DMS53 treated with DMSO at 0.1 percent for 48 hours (cell line): ENCODE results near the gene FRMPD3.
"Not testable (repeated sequence)": the region's sequence is repeated elsewhere in the genome, so short reads cannot be mapped to it uniquely, and the experiment has no call there.

ENCODE experiments used
- DNase-seq: peaks from one replicate; lab custom pipeline; 2025; ENCODE audit not compliant: unreplicated experiment; lab: John Stamatoyannopoulos, UW

FRMPD3 gene

GRCh38 chrX:107448998-107449835, at the start of gene FRMPD3:
TSS of gene FRMPD3 (plus strand) at chrX:107449652. CDS start at chrX:107526589, 76,937 bp downstream.
- no peak for DNase-seq

- DNase-seq: no peak
These were observed 28.9 kb upstream of the FRMPD3 start for GRCh38 chrX:107420571-107420970.

- DNase-seq: peak; percentile 6
These were observed 28.1 kb upstream of the FRMPD3 start for GRCh38 chrX:107421337-107421861.

- DNase-seq: peak; percentile 45
These were observed 20.4 kb upstream of the FRMPD3 start for GRCh38 chrX:107429090-107429489.

GRCh38 chrX:107440187-107440586, 9.3 kb upstream of the FRMPD3 start:
- no peak for DNase-seq

GRCh38 chrX:107440692-107441091, 8.8 kb upstream of the FRMPD3 start:
- no peak for DNase-seq

- DNase-seq: peak; percentile 62
These were observed 6.4 kb upstream of the FRMPD3 start for GRCh38 chrX:107442914-107443527.

- DNase-seq: no peak
These were observed 4.3 kb upstream of the FRMPD3 start for GRCh38 chrX:107445146-107445545.

GRCh38 chrX:107445631-107446030, 3.8 kb upstream of the FRMPD3 start:
- no peak for DNase-seq

- DNase-seq: no peak
These were observed 1.8 kb upstream of the FRMPD3 start for GRCh38 chrX:107447642-107448041.

GRCh38 chrX:107448625-107448997, 841 bp upstream of the FRMPD3 start:
- DNase-seq: no peak

- no peak for DNase-seq
These were observed 1.5 kb downstream of the FRMPD3 start for GRCh38 chrX:107450823-107451509.

- no peak for DNase-seq
These were observed 2.3 kb downstream of the FRMPD3 start for GRCh38 chrX:107451731-107452130.

GRCh38 chrX:107452581-107452980, 3.1 kb downstream of the FRMPD3 start:
- no peak for DNase-seq

GRCh38 chrX:107454302-107454701, 4.8 kb downstream of the FRMPD3 start:
- DNase-seq: peak; percentile 56

GRCh38 chrX:107457289-107457688, 7.8 kb downstream of the FRMPD3 start:
- no peak for DNase-seq

- no peak for DNase-seq
These were observed 16.6 kb downstream of the FRMPD3 start for GRCh38 chrX:107465932-107466620.

GRCh38 chrX:107467271-107467670, 17.8 kb downstream of the FRMPD3 start:
- no peak for DNase-seq

GRCh38 chrX:107470198-107470597, 20.7 kb downstream of the FRMPD3 start:
- DNase-seq: no peak

- DNase-seq: no peak
These were observed 21.5 kb downstream of the FRMPD3 start for GRCh38 chrX:107470971-107471370.

- not testable (repeated sequence) for DNase-seq
These were observed 22.0 kb downstream of the FRMPD3 start for GRCh38 chrX:107471420-107471819.
